ENCODE measurements around the gene NEURL1B. TPM values are rescaled to one million over a fixed set of nuclear protein-coding genes. Genes with fewer than 3 reads are reported as not detected.

The NEURL1B gene
- total and polyA plus RNA-seq, 2 experiments from 2014 or later = 0.65 to 5.8 TPM

GRCh38 chr5:172736508-172737135 is 95.6 kb downstream of the NEURL1B start:
- Histone ChIP-seq H3K27me3 (no peaks in the 10 kb centered on the region), H3K9me2 (replicated peaks; ENCODE audit: insufficient read depth) (no peaks in the 10 kb centered on the region), H3K27ac (peak overlapping the region; percentile 82), H2AFZ (peak overlapping the region; percentile 19), H3K79me2 (no peaks in the 10 kb centered on the region), H3K4me2 (peak overlapping the region; percentile 61), H3K36me3 (replicated peaks; ENCODE audit: insufficient read depth, low read depth) (no peaks in the 10 kb centered on the region), H4K20me1 (ENCODE audit: insufficient read depth, poor library complexity, severe bottlenecking) (no peaks in the 10 kb centered on the region), H3K4me3 (no peak overlapping the region), H3K9me3 (ENCODE audit: low read depth) (no peaks in the 10 kb centered on the region), H3K4me1 (ENCODE audit: insufficient read depth) (peaks cover 35% of the 10 kb centered on the region)
- TF ChIP-seq EZH2phosphoT487 (IDR thresholded peaks at IDR 0.05; ENCODE audit: low read depth, severe bottlenecking, unreplicated experiment) (no peak), EZH2 (IDR thresholded peaks at IDR 0.05; ENCODE audit: borderline replicate concordance) (no peak), CTCF (IDR thresholded peaks at IDR 0.05; ENCODE audit: poor library complexity) (no peak)
- no peak for DNase-seq (ENCODE audit: low spot score)
- WGBS (ENCODE audit: low lambda C conversion rate, missing lambda C conversion rate) = 81% methylated on average over 11 of the region's 11 CpGs

GRCh38 chr5:172739375-172739774 is 98.3 kb downstream of the NEURL1B start:
- Histone ChIP-seq H3K4me1 (ENCODE audit: insufficient read depth) (peaks cover 20% of the 10 kb centered on the region), H3K79me2 (no peaks in the 10 kb centered on the region), H3K4me2 (no peak overlapping the region), H3K27ac (no peak overlapping the region), H3K9me3 (ENCODE audit: low read depth) (no peaks in the 10 kb centered on the region), H3K4me3 (no peak overlapping the region), H3K36me3 (replicated peaks; ENCODE audit: insufficient read depth, low read depth) (no peaks in the 10 kb centered on the region), H4K20me1 (ENCODE audit: insufficient read depth, poor library complexity, severe bottlenecking) (no peaks in the 10 kb centered on the region), H2AFZ (no peak overlapping the region), H3K27me3 (no peaks in the 10 kb centered on the region), H3K9me2 (replicated peaks; ENCODE audit: insufficient read depth) (no peaks in the 10 kb centered on the region)
- 97% methylated on average over 6 of the region's 6 CpGs for WGBS (ENCODE audit: low lambda C conversion rate, missing lambda C conversion rate)
- TF ChIP-seq EZH2 (IDR thresholded peaks at IDR 0.05; ENCODE audit: borderline replicate concordance) (no peak), EZH2phosphoT487 (IDR thresholded peaks at IDR 0.05; ENCODE audit: low read depth, severe bottlenecking, unreplicated experiment) (no peak), CTCF (IDR thresholded peaks at IDR 0.05; ENCODE audit: poor library complexity) (no peak)
- no peak for DNase-seq (ENCODE audit: low spot score)

GRCh38 chr5:172740428-172741205 is 99.6 kb downstream of the NEURL1B start:
- H3K27ac ChIP-seq = peak overlapping the region; percentile 95
- no peaks in the 10 kb centered on the region for H3K79me2 ChIP-seq
- peaks cover 17% of the 10 kb centered on the region for H3K4me1 ChIP-seq (ENCODE audit: insufficient read depth)
- TF ChIP-seq CTCF (IDR thresholded peaks at IDR 0.05; ENCODE audit: poor library complexity) (no peak), EZH2 (IDR thresholded peaks at IDR 0.05; ENCODE audit: borderline replicate concordance) (no peak), EZH2phosphoT487 (IDR thresholded peaks at IDR 0.05; ENCODE audit: low read depth, severe bottlenecking, unreplicated experiment) (no peak)
- no peak overlapping the region for H3K4me2 ChIP-seq
- H4K20me1 ChIP-seq (ENCODE audit: insufficient read depth, poor library complexity, severe bottlenecking) = no peaks in the 10 kb centered on the region
- H3K36me3 ChIP-seq (replicated peaks; ENCODE audit: insufficient read depth, low read depth) = no peaks in the 10 kb centered on the region
- H3K27me3 ChIP-seq = no peaks in the 10 kb centered on the region
- 74% methylated on average over 15 of the region's 15 CpGs for WGBS (ENCODE audit: low lambda C conversion rate, missing lambda C conversion rate)
- peak; percentile 65 for DNase-seq (ENCODE audit: low spot score)
- no peaks in the 10 kb centered on the region for H3K9me3 ChIP-seq (ENCODE audit: low read depth)
- no peaks in the 10 kb centered on the region for H3K9me2 ChIP-seq (replicated peaks; ENCODE audit: insufficient read depth)
- no peak overlapping the region for H3K4me3 ChIP-seq
- H2AFZ ChIP-seq = no peak overlapping the region

Small RNA genes within 50 kb of the gene (microRNA-seq; reads per million reads assigned to microRNA genes)
- not detected for gene MIR5003

Small RNA genes within 50 kb of the gene (small RNA-seq; reads per million reads assigned to genes)
- gene AC027309.2 (0.22 reads per million), gene MIR5003 (not detected)

Other genes with a start within 250 kb of the NEURL1B start
- gene SH3PXD2B, start 186.7 kb upstream of the NEURL1B start, total RNA-seq = 23.0 and 28.5 TPM in 2 replicates
- 27.8 and 33.5 TPM in 2 replicates for gene SH3PXD2B, start 186.7 kb upstream of the NEURL1B start, polyA plus RNA-seq
- 537 and 547 TPM in 2 replicates for gene DUSP1, start 129.9 kb downstream of the NEURL1B start, total RNA-seq
- 583 and 682 TPM in 2 replicates for gene DUSP1, start 129.9 kb downstream of the NEURL1B start, polyA plus RNA-seq
- 105 and 107 TPM in 2 replicates for gene ERGIC1, start 193.0 kb downstream of the NEURL1B start, total RNA-seq
- gene ERGIC1, start 193.0 kb downstream of the NEURL1B start, polyA plus RNA-seq = 30.1 and 39.1 TPM in 2 replicates

Data from hepatocyte (in vitro differentiated cells).